Measurements from ENCODE around the gene CBY3.
"Not testable (repeated sequence)": the region's sequence is repeated elsewhere in the genome, so short reads cannot be mapped to it uniquely, and the experiment has no call there.

The CBY3 gene

GRCh38 chr5:179650245-179650644, 30.6 kb downstream of the CBY3 start:
- H2AFZ ChIP-seq (ENCODE audit: low read depth); H3K36me3 ChIP-seq (ENCODE audit: insufficient read depth); H4K20me1 ChIP-seq (ENCODE audit: insufficient read depth); H3K4me1 ChIP-seq (ENCODE audit: low read depth, poor library complexity, severe bottlenecking); H3K4me2 ChIP-seq; H3K4me3 ChIP-seq (IDR thresholded peaks at IDR 0.05; ENCODE audit: insufficient read depth, low read depth, low read length); H3K9ac ChIP-seq; H3K79me2 ChIP-seq (ENCODE audit: insufficient read depth, low read depth); H3K27me3 ChIP-seq (ENCODE audit: insufficient read depth, low read depth); H3K27ac ChIP-seq: not testable (repeated sequence)

DNA sequence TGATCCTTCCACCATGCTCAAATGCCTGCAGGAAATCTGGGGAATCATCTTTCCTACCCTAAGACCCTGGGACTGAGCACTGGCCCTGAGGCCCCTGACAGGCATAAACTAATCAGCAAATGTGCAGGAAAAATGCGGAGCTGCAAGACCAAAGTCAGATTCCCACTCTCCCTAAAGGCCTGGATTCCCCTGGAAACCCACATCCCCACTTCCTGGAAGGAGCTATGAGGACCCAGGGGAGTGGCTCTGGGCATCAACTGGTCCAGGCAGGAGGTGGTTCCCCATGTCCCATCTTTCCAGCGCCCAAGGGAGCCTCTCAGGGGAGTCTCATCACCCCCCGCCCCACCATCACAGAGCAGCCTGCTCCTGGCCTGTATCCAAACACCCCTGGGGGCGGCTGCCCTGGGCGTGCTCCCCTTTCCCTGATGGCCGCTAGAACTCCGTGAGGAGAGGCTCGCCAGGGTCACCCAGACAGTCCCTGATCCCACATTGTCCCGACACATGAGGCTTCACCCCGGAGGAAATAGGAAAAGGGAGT, 31.6 kb downstream of the CBY3 start:
- not testable (repeated sequence) for H3K9ac ChIP-seq; H4K20me1 ChIP-seq (ENCODE audit: insufficient read depth); H3K4me3 ChIP-seq (IDR thresholded peaks at IDR 0.05; ENCODE audit: insufficient read depth, low read depth, low read length); H3K27me3 ChIP-seq (ENCODE audit: insufficient read depth, low read depth); H3K4me2 ChIP-seq; H2AFZ ChIP-seq (ENCODE audit: low read depth); H3K36me3 ChIP-seq (ENCODE audit: insufficient read depth); H3K4me1 ChIP-seq (ENCODE audit: low read depth, poor library complexity, severe bottlenecking); H3K27ac ChIP-seq; H3K79me2 ChIP-seq (ENCODE audit: insufficient read depth, low read depth)

DNA sequence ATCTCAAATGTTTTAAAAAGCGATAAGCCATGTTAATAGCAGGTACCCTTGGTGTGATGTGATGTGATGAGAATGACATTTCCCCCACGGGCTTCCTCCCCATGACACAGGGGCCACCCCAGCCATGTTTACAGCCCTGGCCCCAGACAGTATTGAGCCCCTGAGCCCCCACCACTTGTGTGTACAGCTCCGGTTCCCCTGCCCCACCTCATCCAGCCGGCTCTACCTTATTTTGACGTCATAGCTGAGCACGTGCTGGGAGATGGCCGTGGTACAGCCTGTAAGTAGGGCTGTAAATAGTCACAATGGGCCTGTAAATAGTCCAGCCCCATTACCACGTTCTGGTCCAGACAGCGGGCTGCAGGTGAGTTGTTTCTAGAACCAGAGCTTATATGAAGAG, 32.4 kb downstream of the CBY3 start:
- TF ChIP-seq CTCF (conservative IDR thresholded peaks at IDR 0.05; ENCODE audit: low read depth, low read length): no peak
- H3K79me2 ChIP-seq (ENCODE audit: insufficient read depth, low read depth): no peaks in the 10 kb centered on the region
- H3K4me1 ChIP-seq (ENCODE audit: low read depth, poor library complexity, severe bottlenecking): no peaks in the 10 kb centered on the region
- H3K4me2 ChIP-seq: no peak overlapping the region
- H3K9ac ChIP-seq: no peak overlapping the region
- no peaks in the 10 kb centered on the region for H3K36me3 ChIP-seq (ENCODE audit: insufficient read depth)
- H3K4me3 ChIP-seq (IDR thresholded peaks at IDR 0.05; ENCODE audit: insufficient read depth, low read depth, low read length): no peak overlapping the region
- no peak overlapping the region for H2AFZ ChIP-seq (ENCODE audit: low read depth)
- H3K27me3 ChIP-seq (ENCODE audit: insufficient read depth, low read depth): no peaks in the 10 kb centered on the region
- H4K20me1 ChIP-seq (ENCODE audit: insufficient read depth): no peaks in the 10 kb centered on the region
- no peak overlapping the region for H3K27ac ChIP-seq

- not testable (repeated sequence) for H3K4me3 ChIP-seq (IDR thresholded peaks at IDR 0.05; ENCODE audit: insufficient read depth, low read depth, low read length); H4K20me1 ChIP-seq (ENCODE audit: insufficient read depth); H3K27ac ChIP-seq; H3K27me3 ChIP-seq (ENCODE audit: insufficient read depth, low read depth); H3K36me3 ChIP-seq (ENCODE audit: insufficient read depth); H3K79me2 ChIP-seq (ENCODE audit: insufficient read depth, low read depth); H2AFZ ChIP-seq (ENCODE audit: low read depth); H3K9ac ChIP-seq; H3K4me2 ChIP-seq; H3K4me1 ChIP-seq (ENCODE audit: low read depth, poor library complexity, severe bottlenecking)
These were observed 36.1 kb downstream of the CBY3 start for GRCh38 chr5:179644766-179645165.

DNA sequence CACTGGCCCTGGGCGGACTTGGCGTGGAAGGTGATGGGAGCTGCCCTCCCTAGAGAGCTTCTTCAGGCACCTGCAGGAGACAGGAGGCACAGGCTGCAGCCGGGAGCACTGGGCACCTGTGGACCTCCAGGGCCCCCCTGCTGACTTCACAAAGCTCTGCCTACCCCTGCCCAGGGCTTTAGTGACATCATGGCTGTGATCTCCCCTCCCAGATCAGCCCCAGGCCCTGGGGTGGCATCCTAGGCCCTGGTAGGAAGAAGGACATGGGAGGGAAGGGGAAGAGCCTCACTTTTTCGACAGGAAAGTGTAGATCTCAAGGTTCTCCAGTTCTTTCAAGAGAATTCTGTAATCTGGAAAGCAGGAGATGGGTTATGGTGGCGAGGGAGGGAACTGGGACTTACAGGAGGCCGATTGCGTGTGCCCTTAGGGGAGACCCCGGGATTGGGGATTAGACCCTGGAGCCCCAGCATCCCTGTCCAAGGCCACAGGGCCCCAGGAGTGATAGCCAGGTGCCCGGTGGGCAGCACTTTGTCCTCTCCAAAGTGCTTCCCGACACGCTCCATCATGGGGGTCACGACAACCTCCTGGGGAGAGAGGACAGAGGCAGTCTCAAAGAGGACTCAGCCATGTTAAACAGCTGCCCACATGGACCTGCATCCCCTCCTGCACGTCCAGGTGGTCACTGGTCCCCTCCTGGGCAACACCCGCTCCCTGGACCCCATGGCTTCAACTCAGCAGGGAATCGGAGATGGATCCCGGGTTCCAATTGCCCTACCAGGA, 37.5 kb downstream of the CBY3 start:
- H3K4me2 ChIP-seq; H2AFZ ChIP-seq (ENCODE audit: low read depth); H3K4me3 ChIP-seq (IDR thresholded peaks at IDR 0.05; ENCODE audit: insufficient read depth, low read depth, low read length); H3K36me3 ChIP-seq (ENCODE audit: insufficient read depth); H3K27me3 ChIP-seq (ENCODE audit: insufficient read depth, low read depth); H3K79me2 ChIP-seq (ENCODE audit: insufficient read depth, low read depth); H3K4me1 ChIP-seq (ENCODE audit: low read depth, poor library complexity, severe bottlenecking); H3K9ac ChIP-seq; H3K27ac ChIP-seq; H4K20me1 ChIP-seq (ENCODE audit: insufficient read depth): not testable (repeated sequence)

DNA sequence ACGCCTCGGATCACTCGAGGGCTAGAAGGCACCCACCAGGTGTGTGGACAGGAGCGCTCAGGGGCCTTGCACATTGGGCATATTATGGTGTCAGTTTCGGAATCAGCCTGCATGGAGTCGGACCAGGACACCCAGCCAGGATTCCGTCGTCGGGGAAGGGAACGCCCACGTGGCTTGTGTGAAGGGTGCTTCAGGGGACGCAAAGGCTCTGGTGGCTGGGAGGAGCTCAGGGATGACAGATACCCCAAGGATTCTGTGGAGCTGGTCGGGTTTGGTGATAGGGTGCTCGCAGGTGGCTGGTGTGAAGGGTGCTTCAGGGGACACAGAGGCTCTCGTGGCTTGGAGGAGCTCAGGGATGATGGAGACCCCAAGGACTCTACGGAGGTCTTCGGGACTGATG, 38.2 kb downstream of the CBY3 start:
- not testable (repeated sequence) for H3K9ac ChIP-seq

GRCh38 chr5:179641745-179642144, 39.1 kb downstream of the CBY3 start:
- H4K20me1 ChIP-seq (ENCODE audit: insufficient read depth); H3K4me2 ChIP-seq; H3K27me3 ChIP-seq (ENCODE audit: insufficient read depth, low read depth); H2AFZ ChIP-seq (ENCODE audit: low read depth); H3K4me1 ChIP-seq (ENCODE audit: low read depth, poor library complexity, severe bottlenecking); H3K27ac ChIP-seq; H3K79me2 ChIP-seq (ENCODE audit: insufficient read depth, low read depth); H3K4me3 ChIP-seq (IDR thresholded peaks at IDR 0.05; ENCODE audit: insufficient read depth, low read depth, low read length); H3K36me3 ChIP-seq (ENCODE audit: insufficient read depth); H3K9ac ChIP-seq: not testable (repeated sequence)

More for the DNA sequence above, 38.2 kb downstream of the CBY3 start:
- H3K79me2 ChIP-seq (ENCODE audit: insufficient read depth, low read depth); H3K27ac ChIP-seq; H3K4me1 ChIP-seq (ENCODE audit: low read depth, poor library complexity, severe bottlenecking); H4K20me1 ChIP-seq (ENCODE audit: insufficient read depth); H2AFZ ChIP-seq (ENCODE audit: low read depth); H3K4me3 ChIP-seq (IDR thresholded peaks at IDR 0.05; ENCODE audit: insufficient read depth, low read depth, low read length); H3K36me3 ChIP-seq (ENCODE audit: insufficient read depth); H3K27me3 ChIP-seq (ENCODE audit: insufficient read depth, low read depth); H3K4me2 ChIP-seq: not testable (repeated sequence)

DNA sequence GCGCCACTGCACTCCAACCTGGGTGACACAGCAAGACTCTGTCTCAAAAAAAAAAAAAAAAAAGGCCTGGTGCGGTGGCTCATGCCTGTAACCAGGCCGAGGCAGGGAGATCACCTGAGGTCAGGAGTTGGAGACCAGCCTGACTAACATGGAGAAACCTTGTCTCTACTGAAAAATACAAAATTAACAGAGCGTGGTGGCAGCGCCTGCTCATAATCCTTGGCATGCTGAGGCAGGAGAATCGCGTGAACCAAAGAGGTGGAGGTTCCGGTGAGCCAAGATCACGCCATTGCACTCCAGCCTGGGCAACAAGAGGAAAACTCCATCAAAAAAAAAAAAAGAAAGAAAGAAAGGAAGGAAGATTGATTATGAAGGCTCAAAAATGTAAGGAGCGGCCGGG, 41.5 kb downstream of the CBY3 start:
- H3K27ac ChIP-seq; H3K4me3 ChIP-seq (IDR thresholded peaks at IDR 0.05; ENCODE audit: insufficient read depth, low read depth, low read length); H3K4me1 ChIP-seq (ENCODE audit: low read depth, poor library complexity, severe bottlenecking); H3K36me3 ChIP-seq (ENCODE audit: insufficient read depth); H2AFZ ChIP-seq (ENCODE audit: low read depth); H3K79me2 ChIP-seq (ENCODE audit: insufficient read depth, low read depth); H3K4me2 ChIP-seq; H4K20me1 ChIP-seq (ENCODE audit: insufficient read depth); H3K27me3 ChIP-seq (ENCODE audit: insufficient read depth, low read depth); H3K9ac ChIP-seq: not testable (repeated sequence)

- not testable (repeated sequence) for H3K4me2 ChIP-seq; H3K9ac ChIP-seq; H3K4me1 ChIP-seq (ENCODE audit: low read depth, poor library complexity, severe bottlenecking); H3K27me3 ChIP-seq (ENCODE audit: insufficient read depth, low read depth); H4K20me1 ChIP-seq (ENCODE audit: insufficient read depth); H3K4me3 ChIP-seq (IDR thresholded peaks at IDR 0.05; ENCODE audit: insufficient read depth, low read depth, low read length); H3K27ac ChIP-seq; H3K36me3 ChIP-seq (ENCODE audit: insufficient read depth); H3K79me2 ChIP-seq (ENCODE audit: insufficient read depth, low read depth); H2AFZ ChIP-seq (ENCODE audit: low read depth)
These were observed 46.3 kb downstream of the CBY3 start for GRCh38 chr5:179634370-179635172.

Data from KMS-11 (cell line).